HG03108 (cell line): ENCODE results near the gene DKC1.
"Not testable (repeated sequence)": the region's sequence is repeated elsewhere in the genome, so short reads cannot be mapped to it uniquely, and the experiment has no call there.

Experiments
- ATAC-seq: cut with Tn5 transposase; IDR thresholded peaks from one replicate; pipeline ENCODE4 v1.9.1; 2021; ENCODE audit warnings: moderate library complexity; ENCODE audit not compliant: unreplicated experiment

The DKC1 gene

DNA sequence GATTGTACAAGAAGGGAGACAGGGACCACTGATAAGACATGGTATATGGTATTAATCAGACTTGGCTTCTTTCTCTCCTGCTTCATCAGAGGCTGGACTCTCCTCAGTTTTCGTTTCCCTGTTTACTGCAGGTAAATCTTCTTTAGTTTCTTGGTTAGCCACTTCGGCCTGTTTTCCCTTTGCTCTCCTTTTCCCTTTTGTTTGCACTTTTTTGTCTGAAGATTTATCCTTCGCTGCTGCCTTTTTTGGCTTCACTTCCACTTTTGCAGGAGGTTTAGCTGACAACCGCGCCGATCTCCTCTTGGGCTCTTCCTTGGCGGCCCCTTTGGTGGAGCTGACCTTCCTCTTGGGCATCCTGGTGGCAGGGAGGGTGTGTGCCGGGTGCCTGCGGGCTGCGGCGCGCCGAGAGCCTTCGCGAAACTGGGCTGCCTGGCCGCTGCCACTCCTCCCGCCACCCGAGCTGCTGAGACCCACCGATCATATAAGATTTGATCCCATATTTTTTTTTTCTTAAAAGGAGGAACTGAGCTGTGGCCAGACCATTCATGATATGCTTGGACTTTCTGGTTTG lies 54.5 kb downstream of the DKC1 start:
- ATAC-seq, result not testable (repeated sequence)

- no peak for ATAC-seq
These were observed 56.5 kb downstream of the DKC1 start for GRCh38 chrX:154818916-154819770.

- ATAC-seq, result no peak
These were observed 57.2 kb downstream of the DKC1 start for GRCh38 chrX:154819771-154820341.

- ATAC-seq, result no peak
These were observed 58.9 kb downstream of the DKC1 start for GRCh38 chrX:154821523-154821922.

GRCh38 chrX:154822029-154822428 lies 59.4 kb downstream of the DKC1 start:
- no peak for ATAC-seq

- no peak for ATAC-seq
These were observed 62.0 kb downstream of the DKC1 start for GRCh38 chrX:154824638-154825037.

DNA sequence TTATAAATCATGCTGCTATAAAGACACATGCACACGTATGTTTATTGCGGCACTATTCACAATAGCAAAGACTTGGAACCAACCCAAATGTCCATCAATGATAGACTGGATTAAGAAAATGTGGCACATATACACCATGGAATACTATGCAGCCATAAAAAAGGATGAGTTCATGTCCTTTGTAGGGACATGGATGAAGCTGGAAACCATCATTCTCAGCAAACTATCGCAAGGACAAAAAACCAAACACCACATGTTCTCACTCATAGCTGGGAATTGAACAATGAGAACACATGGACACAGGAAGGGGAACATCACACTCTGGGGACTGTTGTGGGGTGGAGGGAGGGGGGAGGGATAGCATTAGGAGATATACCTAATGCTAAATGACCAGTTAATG lies 62.9 kb downstream of the DKC1 start:
- ATAC-seq, result not testable (repeated sequence)
